ENCODE measurements around the gene TYW3. TPM values are rescaled to one million over a fixed set of nuclear protein-coding genes. Genes with fewer than 3 reads are reported as not detected.
A peak's percentile ranks its signal among the peaks of the same experiment; 100 is the strongest.
"Not testable (repeated sequence)": the region's sequence is repeated elsewhere in the genome, so short reads cannot be mapped to it uniquely, and the experiment has no call there.

Gene TYW3
- total RNA-seq, 1 donor from 2014 or later, result 33.7 TPM

- intact Hi-C loops (cut with micrococcal nuclease), result no loop called here
- Mint-ChIP-seq H3K4me1 (ENCODE audit: low read depth) (no peaks in the 10 kb centered on the region), H3K27me3 (ENCODE audit: insufficient read depth) (no peaks in the 10 kb centered on the region), H3K4me3 (no peak overlapping the region), H3K36me3 (ENCODE audit: low read depth) (peaks cover 10% of the 10 kb centered on the region), H3K27ac (no peak overlapping the region), H3K9me3 (no peaks in the 10 kb centered on the region)
- DNase-seq (ENCODE audit: low spot score), result no peak
These were observed 19.1 kb upstream of the TYW3 start for GRCh38 chr1:74713849-74714248.

GRCh38 chr1:74714429-74715235 lies 18.3 kb upstream of the TYW3 start:
- no peak overlapping the region for H3K4me3 Mint-ChIP-seq
- intact Hi-C loops (cut with micrococcal nuclease), result no loop called here

GRCh38 chr1:74715236-74715502 lies 17.8 kb upstream of the TYW3 start:
- no peak for DNase-seq (ENCODE audit: low spot score)
- no peak overlapping the region for H3K27ac Mint-ChIP-seq
- intact Hi-C loops (cut with micrococcal nuclease), result no loop called here
- H3K4me1 Mint-ChIP-seq (ENCODE audit: low read depth), result no peaks in the 10 kb centered on the region
- H3K36me3 Mint-ChIP-seq (ENCODE audit: low read depth), result peaks cover 7% of the 10 kb centered on the region
- H3K9me3 Mint-ChIP-seq, result no peaks in the 10 kb centered on the region
- no peak overlapping the region for H3K4me3 Mint-ChIP-seq
- H3K27me3 Mint-ChIP-seq (ENCODE audit: insufficient read depth), result no peaks in the 10 kb centered on the region

More at GRCh38 chr1:74714429-74715235, 18.3 kb upstream of the TYW3 start:
- DNase-seq (ENCODE audit: low spot score), result no peak
- H3K27me3 Mint-ChIP-seq (ENCODE audit: insufficient read depth), result no peaks in the 10 kb centered on the region
- H3K27ac Mint-ChIP-seq, result no peak overlapping the region
- no peaks in the 10 kb centered on the region for H3K9me3 Mint-ChIP-seq
- H3K4me1 Mint-ChIP-seq (ENCODE audit: low read depth), result no peaks in the 10 kb centered on the region
- H3K36me3 Mint-ChIP-seq (ENCODE audit: low read depth), result peaks cover 7% of the 10 kb centered on the region

GRCh38 chr1:74715806-74716205 lies 17.1 kb upstream of the TYW3 start:
- Mint-ChIP-seq H3K4me3 (no peak overlapping the region), H3K4me1 (ENCODE audit: low read depth) (no peaks in the 10 kb centered on the region), H3K27ac (no peak overlapping the region), H3K9me3 (no peaks in the 10 kb centered on the region), H3K27me3 (ENCODE audit: insufficient read depth) (no peaks in the 10 kb centered on the region), H3K36me3 (ENCODE audit: low read depth) (peaks cover 7% of the 10 kb centered on the region)
- intact Hi-C loops (cut with micrococcal nuclease), result no loop called here
- no peak for DNase-seq (ENCODE audit: low spot score)

GRCh38 chr1:74716822-74717221 lies 16.1 kb upstream of the TYW3 start:
- H3K27ac Mint-ChIP-seq, result no peak overlapping the region
- H3K36me3 Mint-ChIP-seq (ENCODE audit: low read depth), result peaks cover 9% of the 10 kb centered on the region
- H3K9me3 Mint-ChIP-seq, result no peaks in the 10 kb centered on the region
- no peaks in the 10 kb centered on the region for H3K27me3 Mint-ChIP-seq (ENCODE audit: insufficient read depth)
- no peaks in the 10 kb centered on the region for H3K4me1 Mint-ChIP-seq (ENCODE audit: low read depth)
- no peak overlapping the region for H3K4me3 Mint-ChIP-seq
- no peak for DNase-seq (ENCODE audit: low spot score)
- intact Hi-C loops (cut with micrococcal nuclease), result no loop called here

GRCh38 chr1:74717626-74718025 lies 15.3 kb upstream of the TYW3 start:
- no peaks in the 10 kb centered on the region for H3K27me3 Mint-ChIP-seq (ENCODE audit: insufficient read depth)
- H3K9me3 Mint-ChIP-seq, result no peaks in the 10 kb centered on the region
- intact Hi-C loops (cut with micrococcal nuclease), result no loop called here
- H3K27ac Mint-ChIP-seq, result no peak overlapping the region
- H3K4me3 Mint-ChIP-seq, result no peak overlapping the region
- peaks cover 11% of the 10 kb centered on the region for H3K36me3 Mint-ChIP-seq (ENCODE audit: low read depth)
- no peaks in the 10 kb centered on the region for H3K4me1 Mint-ChIP-seq (ENCODE audit: low read depth)
- no peak for DNase-seq (ENCODE audit: low spot score)

- intact Hi-C loops (cut with micrococcal nuclease), result no loop called here
- DNase-seq (ENCODE audit: low spot score), result no peak
- H3K27me3 Mint-ChIP-seq (ENCODE audit: insufficient read depth), result no peaks in the 10 kb centered on the region
- no peak overlapping the region for H3K27ac Mint-ChIP-seq
- peaks cover 32% of the 10 kb centered on the region for H3K36me3 Mint-ChIP-seq (ENCODE audit: low read depth)
- peaks cover 9% of the 10 kb centered on the region for H3K4me1 Mint-ChIP-seq (ENCODE audit: low read depth)
- H3K4me3 Mint-ChIP-seq, result no peak overlapping the region
- peaks cover 24% of the 10 kb centered on the region for H3K9me3 Mint-ChIP-seq
These were observed 6.9 kb upstream of the TYW3 start for GRCh38 chr1:74726063-74726462.

GRCh38 chr1:74728736-74729135 lies 4.2 kb upstream of the TYW3 start:
- no peaks in the 10 kb centered on the region for H3K27me3 Mint-ChIP-seq (ENCODE audit: insufficient read depth)
- no peak for DNase-seq (ENCODE audit: low spot score)
- H3K27ac Mint-ChIP-seq, result no peak overlapping the region
- peaks cover 17% of the 10 kb centered on the region for H3K36me3 Mint-ChIP-seq (ENCODE audit: low read depth)
- H3K9me3 Mint-ChIP-seq, result peaks cover 24% of the 10 kb centered on the region
- intact Hi-C loops (cut with micrococcal nuclease), result no loop called here
- H3K4me3 Mint-ChIP-seq, result no peak overlapping the region
- H3K4me1 Mint-ChIP-seq (ENCODE audit: low read depth), result peaks cover 16% of the 10 kb centered on the region

- DNase-seq (ENCODE audit: low spot score), result no peak
- Mint-ChIP-seq H3K9me3 (peaks cover 21% of the 10 kb centered on the region), H3K4me3 (no peak overlapping the region), H3K27me3 (ENCODE audit: insufficient read depth) (no peaks in the 10 kb centered on the region), H3K27ac (no peak overlapping the region), H3K36me3 (ENCODE audit: low read depth) (peaks cover 10% of the 10 kb centered on the region), H3K4me1 (ENCODE audit: low read depth) (peaks cover 27% of the 10 kb centered on the region)
- intact Hi-C loops (cut with micrococcal nuclease), result loop anchor here (10.0 kb wide), 1 partner anchor 1055 kb away; the partner anchor contains the start of gene RABGGTB
These were observed 3.0 kb upstream of the TYW3 start for GRCh38 chr1:74729741-74730478.

- Mint-ChIP-seq H3K4me1 (ENCODE audit: low read depth) (peaks cover 37% of the 10 kb centered on the region), H3K4me3 (peak overlapping the region; percentile 34), H3K36me3 (ENCODE audit: low read depth) (peaks cover 6% of the 10 kb centered on the region), H3K27ac (no peak overlapping the region), H3K9me3 (peaks cover 7% of the 10 kb centered on the region), H3K27me3 (ENCODE audit: insufficient read depth) (no peaks in the 10 kb centered on the region)
- intact Hi-C loops (cut with micrococcal nuclease), result loop anchor here (2.0 to 10.0 kb wide), 3 partner anchors 31 to 1053 kb away; partner anchors contain the start of genes ACADM and RABGGTB
- DNase-seq (ENCODE audit: low spot score), result no peak
These were observed 1.4 kb upstream of the TYW3 start for GRCh38 chr1:74731399-74732052.

GRCh38 chr1:74732071-74732946 lies 643 bp upstream of the TYW3 start:
- not testable (repeated sequence) for H3K27me3 Mint-ChIP-seq (ENCODE audit: insufficient read depth); H3K9me3 Mint-ChIP-seq; H3K36me3 Mint-ChIP-seq (ENCODE audit: low read depth); DNase-seq (ENCODE audit: low spot score)
- peak overlapping the region; percentile 93 for H3K4me3 Mint-ChIP-seq
- intact Hi-C loops (cut with micrococcal nuclease), result loop anchor here (2.0 to 10.0 kb wide), 3 partner anchors 30 to 1052 kb away; partner anchors contain the start of genes ACADM and RABGGTB
- peak overlapping the region; percentile 99 for H3K27ac Mint-ChIP-seq
- peaks cover 37% of the 10 kb centered on the region for H3K4me1 Mint-ChIP-seq (ENCODE audit: low read depth)
